Gastroesophageal sphincter (tissue), 3 donors: ENCODE data around the gene CSMD2.

Experiments
- CTCF ChIP-seq, 4 experiments: fragments of 200-600 bp in 2 of 4; fragments of 450-650 bp in 2 of 4; sonication (generic) in 1 of 4; IDR thresholded peaks; one replicate each; pipeline ENCODE4 v1.5.1; 2017 to 2019; ENCODE audit warnings: antibody characterized with exemption in 4 of 4, mild to moderate bottlenecking in 2 of 4, moderate library complexity in 2 of 4
- POLR2A ChIP-seq, 2 donors: fragments of 450-650 bp; IDR thresholded peaks; one replicate each; pipeline ENCODE4 v1.6.1; 2017; ENCODE audit warnings: antibody characterized with exemption in 2 of 2, mild to moderate bottlenecking in 2 of 2, moderate library complexity in 1 of 2
- POLR2AphosphoS5 ChIP-seq: sonication (generic); formaldehyde crosslinking; IDR thresholded peaks from one replicate; pipeline ENCODE4 v1.6.1; 2017; ENCODE audit warnings: antibody characterized with exemption

- no peak for TF ChIP-seq CTCF (IDR thresholded peaks at IDR 0.05)
- TF ChIP-seq POLR2A (IDR thresholded peaks at IDR 0.05), result no peak
- TF ChIP-seq POLR2AphosphoS5, result no peak
These were observed 647.3 kb downstream of the CSMD2 start for GRCh38 chr1:33517596-33518250.
